ENCODE measurements around the gene ATP5MK.

ATP5MK gene

GRCh38 chr10:103396067-103396788 is at the start of gene ATP5MK, which contains the start of gene PDCD11:
Gene ATP5MK, minus strand, starts transcription at chr10:103396475. Its CDS starts 4,018 bp downstream, at chr10:103392457.
Gene PDCD11, plus strand, starts transcription at chr10:103396626. Its CDS starts 1,801 bp downstream, at chr10:103398427.
- Mint-ChIP-seq H3K27me3 (no peaks in the 10 kb centered on the region), H3K27ac (peak within 1 kb of the TSS; percentile 92), H3K9me3 (no peaks in the 10 kb centered on the region), H3K4me3 (peak within 1 kb of the TSS; percentile 89), H3K36me3 (peaks cover 39% of the 10 kb centered on the region), H3K4me1 (peaks cover 58% of the 10 kb centered on the region)
- DNase-seq, result peak; percentile 98
- CTCF ChIA-PET, result interaction anchor here (1.3 to 1.5 kb wide), 3 partner anchors 11 to 28 kb away, joined by 4 to 5 read pairs (median 5); no protein-coding TSS in a partner anchor

- Mint-ChIP-seq H3K9me3 (no peaks in the 10 kb centered on the region), H3K36me3 (peaks cover 79% of the 10 kb centered on the region), H3K27ac (peak overlapping the region; percentile 26), H3K4me1 (peaks cover 44% of the 10 kb centered on the region), H3K4me3 (no peak overlapping the region), H3K27me3 (no peaks in the 10 kb centered on the region)
- CTCF ChIA-PET, result no interaction called here
- no peak for DNase-seq
Measured at GRCh38 chr10:103445366-103445765, 49.1 kb upstream of the ATP5MK start.

GRCh38 chr10:103444478-103444877 is 48.2 kb upstream of the ATP5MK start:
- CTCF ChIA-PET, result interaction anchor here (0.7 kb wide), 1 partner anchor 32 kb away, joined by 4 read pairs; no protein-coding TSS in a partner anchor
- peak overlapping the region; percentile 76 for H3K27ac Mint-ChIP-seq
- peaks cover 78% of the 10 kb centered on the region for H3K36me3 Mint-ChIP-seq
- no peaks in the 10 kb centered on the region for H3K27me3 Mint-ChIP-seq
- H3K9me3 Mint-ChIP-seq, result no peaks in the 10 kb centered on the region
- peaks cover 35% of the 10 kb centered on the region for H3K4me1 Mint-ChIP-seq
- DNase-seq, result no peak
- H3K4me3 Mint-ChIP-seq, result no peak overlapping the region

- Mint-ChIP-seq H3K4me1 (peaks cover 27% of the 10 kb centered on the region), H3K27me3 (no peaks in the 10 kb centered on the region), H3K27ac (peak overlapping the region; percentile 76), H3K9me3 (no peaks in the 10 kb centered on the region), H3K4me3 (no peak overlapping the region), H3K36me3 (peaks cover 74% of the 10 kb centered on the region)
- CTCF ChIA-PET, result interaction anchor here (2.0 kb wide), 1 partner anchor 42 kb away, joined by 7 read pairs; no protein-coding TSS in a partner anchor
- no peak for DNase-seq
Measured at GRCh38 chr10:103443475-103444185, 47.4 kb upstream of the ATP5MK start.

GRCh38 chr10:103442031-103442461 is 45.8 kb upstream of the ATP5MK start:
- Mint-ChIP-seq H3K27ac (peak overlapping the region; percentile 43), H3K4me3 (no peak overlapping the region), H3K4me1 (peaks cover 15% of the 10 kb centered on the region), H3K27me3 (no peaks in the 10 kb centered on the region), H3K36me3 (peaks cover 71% of the 10 kb centered on the region), H3K9me3 (no peaks in the 10 kb centered on the region)
- no peak for DNase-seq
- CTCF ChIA-PET, result interaction anchor here (1.3 to 2.0 kb wide), 2 partner anchors 9 to 44 kb away, joined by 4 to 7 read pairs; no protein-coding TSS in a partner anchor

- no peaks in the 10 kb centered on the region for H3K27me3 Mint-ChIP-seq
- H3K9me3 Mint-ChIP-seq, result no peaks in the 10 kb centered on the region
- no peak for DNase-seq
- peaks cover 11% of the 10 kb centered on the region for H3K4me1 Mint-ChIP-seq
- peak overlapping the region; percentile 43 for H3K27ac Mint-ChIP-seq
- CTCF ChIA-PET, result interaction anchor here (2.0 kb wide), 1 partner anchor 44 kb away, joined by 7 read pairs; no protein-coding TSS in a partner anchor
- H3K36me3 Mint-ChIP-seq, result peaks cover 72% of the 10 kb centered on the region
- H3K4me3 Mint-ChIP-seq, result no peak overlapping the region
Measured at GRCh38 chr10:103441611-103442010, 45.3 kb upstream of the ATP5MK start.

- CTCF ChIA-PET, result no interaction called here
Measured at GRCh38 chr10:103441206-103441605, 44.9 kb upstream of the ATP5MK start.

GRCh38 chr10:103440416-103440815 is 44.1 kb upstream of the ATP5MK start:
- CTCF ChIA-PET, result interaction anchor here (1.2 kb wide), 1 partner anchor 45 kb away, joined by 4 read pairs; no protein-coding TSS in a partner anchor
- Mint-ChIP-seq H3K9me3 (no peaks in the 10 kb centered on the region), H3K27ac (peak overlapping the region; percentile 22), H3K36me3 (peaks cover 66% of the 10 kb centered on the region), H3K4me3 (no peak overlapping the region), H3K27me3 (no peaks in the 10 kb centered on the region), H3K4me1 (peaks cover 5% of the 10 kb centered on the region)
- no peak for DNase-seq

More at GRCh38 chr10:103441206-103441605, 44.9 kb upstream of the ATP5MK start:
- no peak overlapping the region for H3K27ac Mint-ChIP-seq
- no peak overlapping the region for H3K4me3 Mint-ChIP-seq
- H3K4me1 Mint-ChIP-seq, result peaks cover 9% of the 10 kb centered on the region
- H3K9me3 Mint-ChIP-seq, result no peaks in the 10 kb centered on the region
- H3K36me3 Mint-ChIP-seq, result peaks cover 70% of the 10 kb centered on the region
- no peak for DNase-seq
- H3K27me3 Mint-ChIP-seq, result no peaks in the 10 kb centered on the region

GRCh38 chr10:103439776-103440175 is 43.5 kb upstream of the ATP5MK start:
- Mint-ChIP-seq H3K4me3 (no peak overlapping the region), H3K27me3 (no peaks in the 10 kb centered on the region), H3K4me1 (peaks cover 3% of the 10 kb centered on the region), H3K36me3 (peaks cover 61% of the 10 kb centered on the region), H3K9me3 (no peaks in the 10 kb centered on the region), H3K27ac (peak overlapping the region; percentile 12)
- DNase-seq, result no peak
- CTCF ChIA-PET, result interaction anchor here (1.2 kb wide), 1 partner anchor 45 kb away, joined by 4 read pairs; no protein-coding TSS in a partner anchor

- H3K27me3 Mint-ChIP-seq, result no peaks in the 10 kb centered on the region
- CTCF ChIA-PET, result interaction anchor here (0.7 to 3.5 kb wide), 3 partner anchors 9 to 18 kb away, joined by 3 to 14 read pairs (median 4); no protein-coding TSS in a partner anchor
- no peaks in the 10 kb centered on the region for H3K9me3 Mint-ChIP-seq
- DNase-seq, result no peak
- no peak overlapping the region for H3K4me3 Mint-ChIP-seq
- peaks cover 50% of the 10 kb centered on the region for H3K4me1 Mint-ChIP-seq
- H3K27ac Mint-ChIP-seq, result peak overlapping the region; percentile 33
- peaks cover 57% of the 10 kb centered on the region for H3K36me3 Mint-ChIP-seq
Measured at GRCh38 chr10:103433858-103434257, 37.6 kb upstream of the ATP5MK start.

- H3K4me3 Mint-ChIP-seq, result no peak overlapping the region
- H3K9me3 Mint-ChIP-seq, result no peaks in the 10 kb centered on the region
- CTCF ChIA-PET, result interaction anchor here (0.9 to 3.5 kb wide), 4 partner anchors 13 to 44 kb away, joined by 4 to 16 read pairs (median 10); no protein-coding TSS in a partner anchor
- peaks cover 70% of the 10 kb centered on the region for H3K4me1 Mint-ChIP-seq
- H3K27ac Mint-ChIP-seq, result peak overlapping the region; percentile 82
- DNase-seq, result no peak
- no peaks in the 10 kb centered on the region for H3K27me3 Mint-ChIP-seq
- peaks cover 59% of the 10 kb centered on the region for H3K36me3 Mint-ChIP-seq
Measured at GRCh38 chr10:103431902-103432301, 35.6 kb upstream of the ATP5MK start.

- Mint-ChIP-seq H3K4me3 (peak overlapping the region; percentile 21), H3K9me3 (no peaks in the 10 kb centered on the region), H3K36me3 (peaks cover 66% of the 10 kb centered on the region), H3K27ac (peak overlapping the region; percentile 85), H3K4me1 (peaks cover 72% of the 10 kb centered on the region), H3K27me3 (no peaks in the 10 kb centered on the region)
- CTCF ChIA-PET, result interaction anchor here (2.9 kb wide), 1 partner anchor 47 kb away, joined by 16 read pairs; no protein-coding TSS in a partner anchor
- peak; percentile 66 for DNase-seq
Measured at GRCh38 chr10:103429647-103430046, 33.4 kb upstream of the ATP5MK start.

- Mint-ChIP-seq H3K27ac (peak overlapping the region; percentile 85), H3K4me3 (peak overlapping the region; percentile 51), H3K36me3 (peaks cover 71% of the 10 kb centered on the region)
Measured at GRCh38 chr10:103428989-103429643, 32.8 kb upstream of the ATP5MK start.

More at GRCh38 chr10:103428989-103429643, 32.8 kb upstream of the ATP5MK start:
- Mint-ChIP-seq H3K9me3 (no peaks in the 10 kb centered on the region), H3K4me1 (peaks cover 71% of the 10 kb centered on the region), H3K27me3 (no peaks in the 10 kb centered on the region)
- CTCF ChIA-PET, result no interaction called here
- DNase-seq, result no peak

Data from activated naive CD4-positive, alpha-beta T cell treated with anti-CD3 and anti-CD28 coated beads, Interleukin-2, amount 10 ng/mL, durations not matched to agents 7 days and 5 days (primary cell).